Measurements from ENCODE around the gene CCDC172. TPM values are rescaled to one million over a fixed set of nuclear protein-coding genes. Genes with fewer than 3 reads are reported as not detected.

CCDC172 gene
- total RNA-seq, 1 donor from 2014 or later: not detected

DNA sequence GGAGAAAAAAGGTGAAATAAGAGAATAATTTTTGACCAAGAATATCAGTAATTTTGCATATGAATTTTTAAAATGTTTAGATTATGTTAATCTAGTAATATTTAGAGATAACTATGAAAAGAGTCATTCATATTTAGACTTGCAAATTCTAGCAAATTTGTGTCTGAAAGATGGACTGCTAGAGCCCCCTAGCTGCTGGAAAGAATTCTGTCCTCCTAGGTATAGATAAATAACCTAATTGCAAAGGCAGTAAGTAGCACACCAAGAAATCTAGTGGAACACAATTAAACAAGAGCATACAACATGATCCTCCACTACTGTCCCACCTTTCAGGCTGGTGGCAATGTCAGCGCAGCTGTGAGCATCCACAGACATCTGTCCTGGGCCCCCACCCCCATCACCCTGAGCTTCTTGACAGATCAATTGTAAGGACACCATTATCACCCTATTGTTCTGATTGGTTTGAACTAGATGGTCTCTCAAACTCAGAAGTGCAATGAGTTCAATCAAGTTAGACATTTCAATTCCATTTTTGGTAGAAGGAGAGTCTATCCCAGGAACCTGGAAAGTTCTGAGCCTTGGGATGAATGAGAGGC, 36.2 kb upstream of the CCDC172 start:
- H3K36me3 ChIP-seq: no peaks in the 10 kb centered on the region
- no peak overlapping the region for H3K27ac ChIP-seq (replicated peaks)
- no peaks in the 10 kb centered on the region for H3K4me1 ChIP-seq
- TF ChIP-seq CTCF (IDR thresholded peaks at IDR 0.05; ENCODE audit: borderline replicate concordance): peak; percentile 79
- intact Hi-C loops (cut with micrococcal nuclease): loop anchor here (10.0 kb wide), 1 partner anchor 453 kb away; no protein-coding TSS in a partner anchor
- H3K4me3 ChIP-seq: no peak overlapping the region
- peaks cover 40% of the 10 kb centered on the region for H3K27me3 ChIP-seq (ENCODE audit: low read depth)
- no peak for DNase-seq
- no peaks in the 10 kb centered on the region for H3K9me3 ChIP-seq (replicated peaks)

DNA sequence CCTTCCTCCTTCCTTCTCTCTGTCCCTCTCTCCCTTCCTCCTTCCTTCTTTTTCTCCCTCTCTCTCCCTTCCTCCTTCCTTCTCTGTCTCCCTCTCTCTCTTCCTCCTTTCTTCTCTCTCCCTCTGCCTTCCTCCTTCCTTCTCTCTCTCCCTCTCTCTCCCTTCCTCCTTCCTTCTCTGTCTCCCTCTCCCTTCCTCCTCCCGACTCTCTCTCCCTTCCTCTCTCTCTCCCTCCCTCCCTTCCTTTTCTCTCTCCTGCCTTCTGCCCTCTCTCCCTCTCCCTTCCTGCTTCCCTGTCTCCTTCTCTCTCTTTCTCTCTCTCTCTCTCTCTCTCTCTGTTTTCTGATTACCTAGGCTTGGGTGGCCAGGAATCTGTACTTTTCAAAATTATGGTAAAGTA, 34.6 kb upstream of the CCDC172 start:
- Histone ChIP-seq H3K27me3 (ENCODE audit: low read depth) (peaks cover 28% of the 10 kb centered on the region), H3K36me3 (no peaks in the 10 kb centered on the region), H3K9me3 (replicated peaks) (no peaks in the 10 kb centered on the region), H3K4me3 (no peak overlapping the region), H3K4me1 (no peaks in the 10 kb centered on the region), H3K27ac (replicated peaks) (no peak overlapping the region)
- intact Hi-C loops (cut with micrococcal nuclease): loop anchor here (5.0 to 10.0 kb wide), 2 partner anchors 455 to 582 kb away; no protein-coding TSS in a partner anchor
- no peak for TF ChIP-seq CTCF (IDR thresholded peaks at IDR 0.05; ENCODE audit: borderline replicate concordance)
- DNase-seq: no peak

DNA sequence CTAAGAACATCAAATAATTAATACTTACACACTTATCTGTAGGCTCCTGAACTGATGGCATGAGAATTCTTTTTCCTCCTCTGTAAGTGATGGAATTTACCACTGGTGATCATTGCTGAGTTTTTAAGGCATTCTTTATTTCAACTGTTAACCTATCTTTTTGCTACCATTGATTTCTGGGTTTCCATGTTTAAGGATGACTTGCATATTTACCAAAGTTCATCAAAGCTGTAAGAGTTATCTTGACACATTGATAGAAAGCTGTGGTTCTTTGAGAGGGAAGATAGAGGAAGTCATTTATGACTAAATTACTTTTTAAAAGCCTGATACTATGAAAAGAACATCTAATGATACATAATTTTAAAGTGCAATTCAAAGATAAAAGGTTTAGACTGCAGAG, 31.8 kb upstream of the CCDC172 start:
- TF ChIP-seq CTCF (IDR thresholded peaks at IDR 0.05; ENCODE audit: borderline replicate concordance): no peak
- no peak overlapping the region for H3K4me3 ChIP-seq
- H3K4me1 ChIP-seq: no peaks in the 10 kb centered on the region
- H3K27ac ChIP-seq (replicated peaks): no peak overlapping the region
- intact Hi-C loops (cut with micrococcal nuclease): loop anchor here (5.0 kb wide), 1 partner anchor 585 kb away; no protein-coding TSS in a partner anchor
- no peak for DNase-seq
- H3K9me3 ChIP-seq (replicated peaks): no peaks in the 10 kb centered on the region
- peaks cover 22% of the 10 kb centered on the region for H3K27me3 ChIP-seq (ENCODE audit: low read depth)
- H3K36me3 ChIP-seq: no peaks in the 10 kb centered on the region

DNA sequence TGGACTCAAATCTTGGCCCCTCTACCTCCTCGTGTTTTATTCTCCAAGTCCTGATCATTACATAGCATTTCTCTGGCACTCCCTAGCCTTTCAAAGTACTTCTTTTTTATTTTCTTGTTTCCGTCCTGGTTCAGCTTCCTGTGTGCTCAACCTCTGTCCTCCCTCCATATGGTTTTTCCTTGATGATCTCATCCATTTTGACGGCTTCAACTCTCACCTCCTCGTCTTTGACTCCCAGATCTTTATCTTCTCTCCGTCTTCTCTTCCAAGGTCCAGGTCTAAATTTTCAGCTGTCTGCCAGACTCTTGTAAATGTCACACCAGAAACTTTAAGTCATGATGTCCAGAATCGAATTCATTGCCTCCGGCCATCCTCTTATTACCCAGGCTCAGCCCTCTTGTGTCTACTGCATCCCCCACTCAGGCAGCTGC, 27.9 kb upstream of the CCDC172 start:
- no peaks in the 10 kb centered on the region for H3K4me1 ChIP-seq
- no peak for DNase-seq
- no peak overlapping the region for H3K4me3 ChIP-seq
- no peaks in the 10 kb centered on the region for H3K36me3 ChIP-seq
- no peaks in the 10 kb centered on the region for H3K9me3 ChIP-seq (replicated peaks)
- H3K27me3 ChIP-seq (ENCODE audit: low read depth): peaks cover 13% of the 10 kb centered on the region
- intact Hi-C loops (cut with micrococcal nuclease): no loop called here
- TF ChIP-seq CTCF (IDR thresholded peaks at IDR 0.05; ENCODE audit: borderline replicate concordance): no peak
- no peak overlapping the region for H3K27ac ChIP-seq (replicated peaks)

DNA sequence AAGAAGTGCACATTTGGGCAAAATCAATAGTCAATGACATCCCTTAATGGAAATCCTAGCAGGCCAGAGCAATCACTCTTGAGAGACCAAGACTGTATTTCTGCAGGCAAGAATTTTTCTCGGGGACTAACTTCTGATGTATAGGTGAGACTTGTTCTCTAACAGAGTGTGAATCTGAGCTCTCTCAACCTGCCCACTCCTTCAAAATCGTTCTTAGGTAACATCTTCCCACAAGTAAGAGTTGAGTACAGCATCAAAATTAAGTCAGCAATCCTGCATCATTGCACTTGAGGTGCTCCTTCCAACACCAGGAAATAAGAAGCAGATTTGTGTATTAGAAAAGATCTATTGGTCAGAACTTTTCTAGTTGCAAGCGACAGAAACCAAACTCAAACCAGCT, 25.7 kb upstream of the CCDC172 start:
- H3K27me3 ChIP-seq (ENCODE audit: low read depth): no peaks in the 10 kb centered on the region
- no peaks in the 10 kb centered on the region for H3K9me3 ChIP-seq (replicated peaks)
- no peak overlapping the region for H3K27ac ChIP-seq (replicated peaks)
- no peak overlapping the region for H3K4me3 ChIP-seq
- H3K36me3 ChIP-seq: no peaks in the 10 kb centered on the region
- no peak for DNase-seq
- intact Hi-C loops (cut with micrococcal nuclease): no loop called here
- TF ChIP-seq CTCF (IDR thresholded peaks at IDR 0.05; ENCODE audit: borderline replicate concordance): no peak
- no peaks in the 10 kb centered on the region for H3K4me1 ChIP-seq
